ENCODE data around the gene CLPX.
"Not testable (repeated sequence)": the region's sequence is repeated elsewhere in the genome, so short reads cannot be mapped to it uniquely, and the experiment has no call there.

Gene CLPX

GRCh38 chr15:65110676-65111292 lies 74.4 kb downstream of the CLPX start:
- Histone ChIP-seq H3K27ac (ENCODE audit: insufficient read depth, low read depth, low read length, poor library complexity, severe bottlenecking) (no peak overlapping the region), H3K4me3 (ENCODE audit: insufficient read depth, low read depth, low read length) (no peak overlapping the region), H3K9me3 (ENCODE audit: control insufficient read depth, low read length) (no peaks in the 10 kb centered on the region), H3K27me3 (ENCODE audit: control insufficient read depth, insufficient read depth, low read length, poor library complexity, severe bottlenecking) (no peaks in the 10 kb centered on the region), H3K4me1 (ENCODE audit: control insufficient read depth, insufficient read depth, low read length) (no peaks in the 10 kb centered on the region), H3K36me3 (ENCODE audit: control insufficient read depth, insufficient read depth, low read length) (peaks cover 10% of the 10 kb centered on the region)
- WGBS, 2 experiments = 83 to 99% methylated on average over 3 of the region's 3 CpGs

GRCh38 chr15:65106011-65106590 lies 79.0 kb downstream of the CLPX start:
- H3K9me3 ChIP-seq (ENCODE audit: control insufficient read depth, low read length) = no peaks in the 10 kb centered on the region
- no peak overlapping the region for H3K4me3 ChIP-seq (ENCODE audit: insufficient read depth, low read depth, low read length)
- peaks cover 19% of the 10 kb centered on the region for H3K27me3 ChIP-seq (ENCODE audit: control insufficient read depth, insufficient read depth, low read length, poor library complexity, severe bottlenecking)
- no peak overlapping the region for H3K27ac ChIP-seq (ENCODE audit: insufficient read depth, low read depth, low read length, poor library complexity, severe bottlenecking)
- H3K36me3 ChIP-seq (ENCODE audit: control insufficient read depth, insufficient read depth, low read length) = no peaks in the 10 kb centered on the region
- no peaks in the 10 kb centered on the region for H3K4me1 ChIP-seq (ENCODE audit: control insufficient read depth, insufficient read depth, low read length)
- WGBS, 2 experiments = 92% methylated on average over 6 of the region's 6 CpGs

GRCh38 chr15:65105038-65105437 lies 80.1 kb downstream of the CLPX start:
- Histone ChIP-seq H3K27ac (ENCODE audit: insufficient read depth, low read depth, low read length, poor library complexity, severe bottlenecking) (no peak overlapping the region), H3K36me3 (ENCODE audit: control insufficient read depth, insufficient read depth, low read length) (no peaks in the 10 kb centered on the region), H3K4me1 (ENCODE audit: control insufficient read depth, insufficient read depth, low read length) (no peaks in the 10 kb centered on the region), H3K9me3 (ENCODE audit: control insufficient read depth, low read length) (no peaks in the 10 kb centered on the region), H3K27me3 (ENCODE audit: control insufficient read depth, insufficient read depth, low read length, poor library complexity, severe bottlenecking) (peaks cover 19% of the 10 kb centered on the region), H3K4me3 (ENCODE audit: insufficient read depth, low read depth, low read length) (no peak overlapping the region)
- 83 to 89% methylated on average over 5 of the region's 5 CpGs for WGBS, 2 experiments

- Histone ChIP-seq H3K36me3 (ENCODE audit: control insufficient read depth, insufficient read depth, low read length) (no peaks in the 10 kb centered on the region), H3K27me3 (ENCODE audit: control insufficient read depth, insufficient read depth, low read length, poor library complexity, severe bottlenecking) (peaks cover 19% of the 10 kb centered on the region), H3K4me3 (ENCODE audit: insufficient read depth, low read depth, low read length) (no peak overlapping the region), H3K27ac (ENCODE audit: insufficient read depth, low read depth, low read length, poor library complexity, severe bottlenecking) (no peak overlapping the region), H3K9me3 (ENCODE audit: control insufficient read depth, low read length) (no peaks in the 10 kb centered on the region), H3K4me1 (ENCODE audit: control insufficient read depth, insufficient read depth, low read length) (no peaks in the 10 kb centered on the region)
- 96 to 100% methylated on average over 3 of the region's 3 CpGs for WGBS, 2 experiments
These were observed 82.2 kb downstream of the CLPX start for GRCh38 chr15:65102912-65103311.

- Histone ChIP-seq H3K27me3 (ENCODE audit: control insufficient read depth, insufficient read depth, low read length, poor library complexity, severe bottlenecking) (peaks cover 19% of the 10 kb centered on the region), H3K36me3 (ENCODE audit: control insufficient read depth, insufficient read depth, low read length) (no peaks in the 10 kb centered on the region), H3K4me1 (ENCODE audit: control insufficient read depth, insufficient read depth, low read length) (no peaks in the 10 kb centered on the region), H3K27ac (ENCODE audit: insufficient read depth, low read depth, low read length, poor library complexity, severe bottlenecking) (no peak overlapping the region), H3K4me3 (ENCODE audit: insufficient read depth, low read depth, low read length) (peak overlapping the region; percentile 23), H3K9me3 (ENCODE audit: control insufficient read depth, low read length) (no peaks in the 10 kb centered on the region)
- WGBS, 2 experiments = 46 to 48% methylated on average over 75 of the region's 75 CpGs
These were observed 83.0 kb downstream of the CLPX start for GRCh38 chr15:65101891-65102708.

GRCh38 chr15:65101411-65101890 lies 83.7 kb downstream of the CLPX start:
- Histone ChIP-seq H3K27me3 (ENCODE audit: control insufficient read depth, insufficient read depth, low read length, poor library complexity, severe bottlenecking) (peaks cover 19% of the 10 kb centered on the region), H3K4me3 (ENCODE audit: insufficient read depth, low read depth, low read length) (peak overlapping the region; percentile 23), H3K36me3 (ENCODE audit: control insufficient read depth, insufficient read depth, low read length) (no peaks in the 10 kb centered on the region), H3K9me3 (ENCODE audit: control insufficient read depth, low read length) (no peaks in the 10 kb centered on the region), H3K27ac (ENCODE audit: insufficient read depth, low read depth, low read length, poor library complexity, severe bottlenecking) (no peak overlapping the region), H3K4me1 (ENCODE audit: control insufficient read depth, insufficient read depth, low read length) (no peaks in the 10 kb centered on the region)
- WGBS, 2 experiments = 38 to 39% methylated on average over 9 of the region's 9 CpGs

- no peak overlapping the region for H3K4me3 ChIP-seq (ENCODE audit: insufficient read depth, low read depth, low read length)
- H3K36me3 ChIP-seq (ENCODE audit: control insufficient read depth, insufficient read depth, low read length) = no peaks in the 10 kb centered on the region
- 95 to 99% methylated on average over 6 to 7 of the region's 7 CpGs for WGBS, 2 experiments
These were observed 84.7 kb downstream of the CLPX start for GRCh38 chr15:65100442-65100841.

GRCh38 chr15:65099801-65100200 lies 85.3 kb downstream of the CLPX start:
- not testable (repeated sequence) for H3K4me3 ChIP-seq (ENCODE audit: insufficient read depth, low read depth, low read length); H3K36me3 ChIP-seq (ENCODE audit: control insufficient read depth, insufficient read depth, low read length); H3K27ac ChIP-seq (ENCODE audit: insufficient read depth, low read depth, low read length, poor library complexity, severe bottlenecking); H3K9me3 ChIP-seq (ENCODE audit: control insufficient read depth, low read length); H3K4me1 ChIP-seq (ENCODE audit: control insufficient read depth, insufficient read depth, low read length)
- H3K27me3 ChIP-seq (ENCODE audit: control insufficient read depth, insufficient read depth, low read length, poor library complexity, severe bottlenecking) = peaks cover 19% of the 10 kb centered on the region
- WGBS, 2 experiments = 93 to 95% methylated on average over 10 of the region's 10 CpGs

More at GRCh38 chr15:65100442-65100841, 84.7 kb downstream of the CLPX start:
- H3K4me1 ChIP-seq (ENCODE audit: control insufficient read depth, insufficient read depth, low read length) = no peaks in the 10 kb centered on the region
- H3K9me3 ChIP-seq (ENCODE audit: control insufficient read depth, low read length) = no peaks in the 10 kb centered on the region
- H3K27ac ChIP-seq (ENCODE audit: insufficient read depth, low read depth, low read length, poor library complexity, severe bottlenecking) = no peak overlapping the region
- H3K27me3 ChIP-seq (ENCODE audit: control insufficient read depth, insufficient read depth, low read length, poor library complexity, severe bottlenecking) = peaks cover 19% of the 10 kb centered on the region

- Histone ChIP-seq H3K4me1 (ENCODE audit: control insufficient read depth, insufficient read depth, low read length) (no peaks in the 10 kb centered on the region), H3K4me3 (ENCODE audit: insufficient read depth, low read depth, low read length) (no peak overlapping the region)
- 94 to 96% methylated on average over 5 of the region's 5 CpGs for WGBS, 2 experiments
These were observed 85.8 kb downstream of the CLPX start for GRCh38 chr15:65099336-65099735.

More at GRCh38 chr15:65099336-65099735, 85.8 kb downstream of the CLPX start:
- Histone ChIP-seq H3K36me3 (ENCODE audit: control insufficient read depth, insufficient read depth, low read length) (no peaks in the 10 kb centered on the region), H3K27ac (ENCODE audit: insufficient read depth, low read depth, low read length, poor library complexity, severe bottlenecking) (no peak overlapping the region), H3K9me3 (ENCODE audit: control insufficient read depth, low read length) (no peaks in the 10 kb centered on the region), H3K27me3 (ENCODE audit: control insufficient read depth, insufficient read depth, low read length, poor library complexity, severe bottlenecking) (peaks cover 19% of the 10 kb centered on the region)

Measured in ectodermal cell (in vitro differentiated cells).